Measurements from ENCODE around the gene FBXO36.

FBXO36 gene

DNA sequence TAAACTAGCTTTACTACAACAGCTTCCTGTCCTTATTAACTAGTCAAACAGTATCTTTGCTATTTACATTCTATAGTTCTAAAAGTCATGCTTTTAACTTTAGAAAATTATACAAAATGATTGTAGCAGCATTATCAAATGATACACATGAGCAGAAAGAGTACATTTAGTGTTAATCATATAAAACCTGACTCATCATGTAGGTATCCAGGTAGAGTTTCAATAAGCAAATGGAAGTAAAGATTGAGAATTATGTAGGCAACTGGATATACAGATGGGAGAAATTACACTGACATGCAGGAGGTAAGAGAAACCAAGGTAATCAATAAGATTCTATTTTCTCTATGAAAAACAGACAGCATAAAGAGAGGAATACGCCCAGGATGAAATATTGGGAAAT is 34.3 kb upstream of the FBXO36 start:
- TF ChIP-seq FOXP2 (optimal IDR thresholded peaks at IDR 0.05; ENCODE audit: borderline replicate concordance, extremely low read depth, extremely low read length, insufficient read depth) (no peak), TAF1 (IDR thresholded peaks at IDR 0.05; ENCODE audit: borderline replicate concordance, insufficient read depth, low read length) (no peak), POLR2AphosphoS5 (IDR thresholded peaks at IDR 0.05; ENCODE audit: low read depth, low read length) (no peak), SIN3A (IDR thresholded peaks at IDR 0.05; ENCODE audit: borderline replicate concordance, insufficient read depth, low read length) (no peak)
- TF ChIP-seq, protein P1, sequence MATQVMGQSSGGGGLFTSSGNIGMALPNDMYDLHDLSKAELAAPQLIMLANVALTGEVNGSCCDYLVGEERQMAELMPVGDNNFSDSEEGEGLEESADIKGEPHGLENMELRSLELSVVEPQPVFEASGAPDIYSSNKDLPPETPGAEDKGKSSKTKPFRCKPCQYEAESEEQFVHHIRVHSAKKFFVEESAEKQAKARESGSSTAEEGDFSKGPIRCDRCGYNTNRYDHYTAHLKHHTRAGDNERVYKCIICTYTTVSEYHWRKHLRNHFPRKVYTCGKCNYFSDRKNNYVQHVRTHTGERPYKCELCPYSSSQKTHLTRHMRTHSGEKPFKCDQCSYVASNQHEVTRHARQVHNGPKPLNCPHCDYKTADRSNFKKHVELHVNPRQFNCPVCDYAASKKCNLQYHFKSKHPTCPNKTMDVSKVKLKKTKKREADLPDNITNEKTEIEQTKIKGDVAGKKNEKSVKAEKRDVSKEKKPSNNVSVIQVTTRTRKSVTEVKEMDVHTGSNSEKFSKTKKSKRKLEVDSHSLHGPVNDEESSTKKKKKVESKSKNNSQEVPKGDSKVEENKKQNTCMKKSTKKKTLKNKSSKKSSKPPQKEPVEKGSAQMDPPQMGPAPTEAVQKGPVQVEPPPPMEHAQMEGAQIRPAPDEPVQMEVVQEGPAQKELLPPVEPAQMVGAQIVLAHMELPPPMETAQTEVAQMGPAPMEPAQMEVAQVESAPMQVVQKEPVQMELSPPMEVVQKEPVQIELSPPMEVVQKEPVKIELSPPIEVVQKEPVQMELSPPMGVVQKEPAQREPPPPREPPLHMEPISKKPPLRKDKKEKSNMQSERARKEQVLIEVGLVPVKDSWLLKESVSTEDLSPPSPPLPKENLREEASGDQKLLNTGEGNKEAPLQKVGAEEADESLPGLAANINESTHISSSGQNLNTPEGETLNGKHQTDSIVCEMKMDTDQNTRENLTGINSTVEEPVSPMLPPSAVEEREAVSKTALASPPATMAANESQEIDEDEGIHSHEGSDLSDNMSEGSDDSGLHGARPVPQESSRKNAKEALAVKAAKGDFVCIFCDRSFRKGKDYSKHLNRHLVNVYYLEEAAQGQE (IDR thresholded peaks at IDR 0.05; ENCODE audit: insufficient read depth in 1 of 2, low read depth in 2 of 2, low read length in 2 of 2) = no peak

DNA sequence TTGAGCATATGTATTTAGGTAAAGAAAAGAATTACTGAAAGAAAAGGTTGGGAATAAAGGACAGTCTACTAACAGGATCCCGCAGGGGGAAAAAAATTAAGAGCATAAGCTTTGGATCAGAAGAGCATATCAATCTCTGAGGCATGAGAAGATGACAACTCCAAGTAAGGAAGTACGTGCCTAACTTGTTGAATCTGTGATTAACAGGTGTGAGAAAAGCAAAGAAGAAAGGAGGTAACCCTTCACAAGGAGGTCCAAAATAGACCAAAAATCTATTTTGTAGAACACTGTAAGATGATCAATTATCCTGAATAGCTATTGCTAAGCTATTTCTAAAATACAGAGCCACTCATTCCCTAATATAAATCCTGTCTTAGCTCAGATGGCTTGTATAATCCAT is 33.3 kb upstream of the FBXO36 start:
- no peak for TF ChIP-seq FOXP2 (optimal IDR thresholded peaks at IDR 0.05; ENCODE audit: borderline replicate concordance, extremely low read depth, extremely low read length, insufficient read depth)
- TF ChIP-seq POLR2AphosphoS5 (IDR thresholded peaks at IDR 0.05; ENCODE audit: low read depth, low read length) = no peak
- TF ChIP-seq TAF1 (IDR thresholded peaks at IDR 0.05; ENCODE audit: borderline replicate concordance, insufficient read depth, low read length) = no peak
- TF ChIP-seq, protein P1 (IDR thresholded peaks at IDR 0.05; ENCODE audit: insufficient read depth in 1 of 2, low read depth in 2 of 2, low read length in 2 of 2) = no peak
- TF ChIP-seq SIN3A (IDR thresholded peaks at IDR 0.05; ENCODE audit: borderline replicate concordance, insufficient read depth, low read length) = no peak

DNA sequence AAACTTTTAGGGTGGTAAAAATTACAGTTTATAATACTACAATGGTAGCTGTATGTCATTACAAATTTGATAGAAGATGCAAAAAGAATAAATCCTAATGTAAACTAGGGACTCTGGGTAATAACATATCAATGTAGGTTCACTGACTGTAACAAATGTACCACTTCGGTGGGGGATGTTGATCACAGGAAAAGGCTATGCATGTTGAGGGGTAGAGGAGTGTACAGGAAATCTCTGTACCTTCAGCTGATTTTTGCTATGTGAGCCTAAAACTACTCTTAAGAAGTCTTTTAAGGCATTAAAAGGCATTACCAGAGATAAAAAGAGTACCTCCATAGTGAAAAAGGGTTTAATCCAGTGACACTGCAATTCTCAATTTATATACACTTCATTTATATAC is 25.4 kb upstream of the FBXO36 start:
- no peak for TF ChIP-seq TAF1 (IDR thresholded peaks at IDR 0.05; ENCODE audit: borderline replicate concordance, insufficient read depth, low read length)
- TF ChIP-seq SIN3A (IDR thresholded peaks at IDR 0.05; ENCODE audit: borderline replicate concordance, insufficient read depth, low read length) = no peak
- TF ChIP-seq, protein P1 (IDR thresholded peaks at IDR 0.05; ENCODE audit: insufficient read depth in 1 of 2, low read depth in 2 of 2, low read length in 2 of 2) = no peak
- no peak for TF ChIP-seq POLR2AphosphoS5 (IDR thresholded peaks at IDR 0.05; ENCODE audit: low read depth, low read length)
- no peak for TF ChIP-seq FOXP2 (optimal IDR thresholded peaks at IDR 0.05; ENCODE audit: borderline replicate concordance, extremely low read depth, extremely low read length, insufficient read depth)

DNA sequence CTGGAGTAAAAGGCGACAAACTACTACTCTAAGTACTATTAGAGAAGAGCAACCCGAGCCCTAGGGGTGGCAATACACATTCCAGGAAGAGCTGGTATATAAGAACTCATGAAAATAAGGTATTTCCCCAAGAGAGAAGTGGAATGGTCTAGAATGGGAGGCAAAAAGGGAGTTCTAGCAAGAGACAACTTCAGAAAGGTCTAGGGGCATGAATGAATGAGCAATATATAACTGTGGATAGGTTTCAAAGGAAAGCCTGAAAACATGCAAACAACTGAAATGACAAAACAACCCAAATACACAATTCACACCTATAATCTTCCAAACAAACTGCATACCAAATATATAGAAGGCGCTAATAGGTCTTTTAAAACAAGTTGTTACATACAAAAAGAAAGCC is 22.7 kb upstream of the FBXO36 start:
- TF ChIP-seq FOXP2 (optimal IDR thresholded peaks at IDR 0.05; ENCODE audit: borderline replicate concordance, extremely low read depth, extremely low read length, insufficient read depth) = no peak

DNA sequence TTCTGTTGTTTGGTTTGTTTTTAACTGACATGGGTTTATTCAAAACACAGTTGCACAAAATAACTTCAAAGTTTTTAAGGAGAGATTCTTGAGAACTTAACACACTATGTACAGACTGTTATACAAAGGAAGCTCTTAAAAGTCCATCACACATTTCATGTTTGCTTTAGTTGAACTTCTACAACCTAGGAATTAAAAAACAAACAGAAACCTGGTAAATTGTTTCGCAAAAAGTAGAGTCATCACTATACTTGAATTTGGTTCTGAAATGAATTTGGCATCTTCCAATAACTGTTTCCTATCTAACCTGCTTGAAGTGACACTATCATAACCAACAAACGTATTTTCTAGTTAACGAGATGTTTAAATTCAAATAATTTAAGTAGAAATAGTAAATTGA is 22.3 kb upstream of the FBXO36 start:
- TF ChIP-seq FOXP2 (optimal IDR thresholded peaks at IDR 0.05; ENCODE audit: borderline replicate concordance, extremely low read depth, extremely low read length, insufficient read depth) (no peak), SIN3A (IDR thresholded peaks at IDR 0.05; ENCODE audit: borderline replicate concordance, insufficient read depth, low read length) (no peak), TAF1 (IDR thresholded peaks at IDR 0.05; ENCODE audit: borderline replicate concordance, insufficient read depth, low read length) (no peak), POLR2AphosphoS5 (IDR thresholded peaks at IDR 0.05; ENCODE audit: low read depth, low read length) (no peak)
- TF ChIP-seq, protein P1 (IDR thresholded peaks at IDR 0.05; ENCODE audit: insufficient read depth in 1 of 2, low read depth in 2 of 2, low read length in 2 of 2) = no peak

All from PFSK-1 (cell line).